ENCODE measurements around the gene PHYKPL.

DNA sequence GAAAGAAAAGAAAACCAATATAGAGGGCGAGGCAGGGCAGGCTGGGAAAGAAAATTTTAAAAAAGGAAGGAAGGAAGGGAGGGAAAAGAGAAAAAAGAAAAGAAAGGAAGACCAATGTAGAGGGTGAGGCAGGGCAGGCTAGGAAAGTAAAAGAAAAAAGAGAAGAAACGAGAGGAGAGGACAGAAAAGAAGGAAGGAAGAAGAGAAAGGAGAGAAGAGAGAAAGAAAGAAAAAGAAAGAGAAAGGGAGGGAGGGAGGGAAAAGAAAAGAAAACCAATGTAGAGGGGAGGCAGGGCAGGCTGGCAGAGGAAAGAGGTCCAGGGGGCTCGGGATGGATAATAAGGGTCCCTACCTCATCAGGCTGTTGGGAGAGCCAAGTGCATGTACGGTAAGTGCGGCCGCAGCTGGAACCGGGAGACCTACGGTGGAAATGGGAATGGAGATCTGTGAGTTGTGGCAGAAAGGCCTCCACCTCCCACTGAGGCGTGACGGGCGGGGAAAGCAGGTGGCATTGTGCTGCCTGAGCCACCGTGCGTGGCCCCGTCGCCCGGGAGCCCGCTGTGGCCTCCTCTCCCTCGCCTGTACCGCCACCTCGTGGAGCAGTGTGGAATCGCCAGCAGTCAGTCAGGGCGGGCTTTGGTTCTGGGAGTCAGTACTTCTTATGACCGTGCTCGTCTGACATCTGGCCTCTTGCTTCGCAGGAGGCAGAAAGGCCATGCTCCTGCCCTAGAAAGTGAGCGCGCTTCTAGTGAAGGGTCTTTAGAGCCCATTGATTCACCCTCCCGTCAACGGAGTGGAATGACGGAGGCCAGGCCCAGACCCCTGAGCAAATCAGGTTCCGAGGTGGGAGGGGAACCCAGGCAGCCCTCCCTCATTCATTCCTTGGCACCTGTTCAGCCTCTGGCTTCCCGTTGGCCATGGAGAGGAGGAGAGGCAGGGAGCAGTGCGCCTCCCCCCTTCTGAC is 68.5 kb downstream of the PHYKPL start:
- TF ChIP-seq POLR2A (IDR thresholded peaks at IDR 0.05; ENCODE audit: low read depth, low read length) (no peak), TAF1 (IDR thresholded peaks at IDR 0.05; ENCODE audit: low read depth, low read length) (no peak), POLR2AphosphoS5 (IDR thresholded peaks at IDR 0.05; ENCODE audit: low read depth, low read length) (no peak), SPI1 (IDR thresholded peaks at IDR 0.05; ENCODE audit: low read depth, low read length) (no peak), PAX5 (IDR thresholded peaks at IDR 0.05; ENCODE audit: insufficient read depth, low read length, severe bottlenecking) (peak; percentile 74)

Data from GM12891 (cell line).